SKM-1 (cell line): ENCODE results near the gene VSTM2B.
"Not testable (repeated sequence)": the region's sequence is repeated elsewhere in the genome, so short reads cannot be mapped to it uniquely, and the experiment has no call there.

Experiments
- DNase-seq: peaks from one replicate; lab custom pipeline; 2025; ENCODE audit not compliant: unreplicated experiment; lab: John Stamatoyannopoulos, UW

Gene VSTM2B

DNA sequence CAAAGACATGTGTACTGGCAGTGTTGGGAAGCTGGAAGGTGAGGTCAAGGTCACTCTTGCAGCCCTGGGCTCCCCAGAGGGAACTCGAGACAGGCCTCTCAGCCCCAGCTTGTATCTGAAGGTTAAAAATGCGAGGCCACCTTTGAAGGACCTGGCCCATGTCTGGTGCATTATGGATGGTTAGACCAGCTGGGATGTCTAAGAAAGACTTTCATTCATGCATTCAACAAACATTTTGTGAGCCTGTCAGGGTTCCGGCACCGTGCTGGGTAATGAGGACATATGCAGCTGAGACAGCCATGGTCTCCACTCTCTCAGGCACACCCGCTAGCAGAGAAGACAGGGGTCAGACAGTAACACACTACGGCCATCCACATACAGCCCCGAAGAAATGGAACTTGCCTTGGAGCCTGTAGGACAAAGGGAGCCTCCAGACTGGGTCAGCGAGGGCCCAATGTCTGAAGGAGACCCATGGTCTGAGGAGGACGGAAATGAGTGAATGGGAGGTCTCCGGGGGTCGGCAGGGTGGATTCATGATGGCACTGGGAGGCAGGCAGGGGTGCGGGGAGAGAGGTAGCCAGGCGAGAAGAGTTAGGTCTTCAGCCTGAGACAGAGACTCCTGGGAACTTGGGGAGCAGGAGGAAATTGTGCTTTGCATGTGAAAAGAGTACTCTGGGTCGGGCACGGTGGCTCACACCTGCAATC, 19.0 kb downstream of the VSTM2B start:
- no peak for DNase-seq

DNA sequence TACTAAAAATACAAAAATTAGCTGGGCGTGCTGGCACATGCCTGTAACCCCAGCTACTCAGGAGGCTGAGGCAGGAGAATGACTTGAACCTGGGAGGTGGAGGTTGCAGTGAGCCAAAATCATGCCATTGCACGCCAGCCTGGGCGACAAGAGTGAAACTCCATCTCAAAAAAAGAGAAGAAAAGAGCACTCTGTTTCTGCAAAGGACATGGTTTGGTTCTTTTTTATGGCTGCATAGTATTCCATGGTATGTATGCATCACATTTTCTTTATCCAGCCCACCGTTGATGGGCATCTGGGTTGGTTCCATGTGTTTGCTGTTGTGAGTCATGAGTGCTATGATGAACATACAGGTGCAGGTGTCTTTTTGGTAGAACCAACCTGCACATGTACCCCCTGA, 19.7 kb downstream of the VSTM2B start:
- DNase-seq, result not testable (repeated sequence)

DNA sequence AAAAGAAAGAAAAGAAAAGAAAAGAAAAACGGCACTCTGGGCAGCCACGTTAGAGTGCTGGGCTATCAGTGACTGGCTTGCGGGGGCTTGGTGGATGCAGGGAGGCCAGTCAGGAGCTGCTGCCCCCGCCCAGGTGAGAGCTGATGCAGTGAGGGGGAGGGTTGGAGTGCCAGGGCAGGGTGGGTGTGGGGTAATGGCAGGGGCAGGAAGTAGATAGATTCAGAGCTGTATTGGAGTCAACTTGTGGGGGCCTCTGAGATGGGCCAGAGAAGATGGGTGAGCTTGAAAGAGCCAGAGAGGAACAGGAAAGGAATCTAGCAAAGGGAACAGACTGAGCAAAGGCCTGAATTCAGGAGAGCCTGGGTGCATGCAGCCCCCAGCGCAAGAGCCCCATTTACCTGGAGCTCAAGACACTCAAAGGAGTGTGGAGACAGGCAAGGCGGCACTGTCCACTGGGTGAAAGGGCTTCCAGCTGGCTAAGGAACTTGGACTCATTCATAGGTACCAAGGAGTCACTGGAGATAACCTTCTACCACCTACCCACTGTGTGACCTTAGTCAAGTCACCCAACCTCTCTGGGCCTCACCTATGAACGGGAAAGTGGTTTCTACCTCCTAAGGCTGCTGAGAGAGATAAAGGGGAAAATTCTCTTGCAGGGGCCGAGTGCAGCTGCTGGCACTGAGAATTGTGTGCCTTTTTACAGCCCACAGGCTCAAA, 20.2 kb downstream of the VSTM2B start:
- no peak for DNase-seq

DNA sequence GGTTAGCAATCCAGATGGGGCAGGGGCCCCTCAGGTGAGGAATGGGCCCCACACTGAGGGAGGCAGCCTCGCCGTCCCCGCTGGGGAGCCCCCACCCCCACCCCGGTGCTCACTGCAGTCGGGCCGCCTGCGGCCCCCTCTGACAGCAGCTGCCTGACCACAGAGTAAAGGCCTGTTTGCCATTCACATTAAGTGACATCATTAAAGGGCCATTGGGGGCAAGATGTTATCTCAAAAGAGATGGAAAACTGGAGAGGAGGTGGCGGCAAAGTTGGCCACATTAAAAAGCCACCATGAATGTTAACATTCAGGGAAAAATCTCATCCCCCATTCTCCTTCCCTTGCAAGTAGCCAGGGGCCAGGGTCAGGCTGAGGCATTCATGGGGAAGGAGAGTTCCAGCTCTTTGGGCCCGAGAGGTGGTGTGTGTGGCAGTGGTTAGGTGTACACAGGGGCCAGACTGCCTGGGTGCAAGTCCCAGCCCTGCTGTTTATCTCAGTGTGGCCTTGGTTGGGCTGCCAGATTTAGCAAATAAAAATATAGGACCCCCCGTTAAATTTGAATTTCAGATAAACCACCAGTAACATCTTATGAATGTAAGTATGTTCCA, 20.9 kb downstream of the VSTM2B start:
- DNase-seq, result no peak

DNA sequence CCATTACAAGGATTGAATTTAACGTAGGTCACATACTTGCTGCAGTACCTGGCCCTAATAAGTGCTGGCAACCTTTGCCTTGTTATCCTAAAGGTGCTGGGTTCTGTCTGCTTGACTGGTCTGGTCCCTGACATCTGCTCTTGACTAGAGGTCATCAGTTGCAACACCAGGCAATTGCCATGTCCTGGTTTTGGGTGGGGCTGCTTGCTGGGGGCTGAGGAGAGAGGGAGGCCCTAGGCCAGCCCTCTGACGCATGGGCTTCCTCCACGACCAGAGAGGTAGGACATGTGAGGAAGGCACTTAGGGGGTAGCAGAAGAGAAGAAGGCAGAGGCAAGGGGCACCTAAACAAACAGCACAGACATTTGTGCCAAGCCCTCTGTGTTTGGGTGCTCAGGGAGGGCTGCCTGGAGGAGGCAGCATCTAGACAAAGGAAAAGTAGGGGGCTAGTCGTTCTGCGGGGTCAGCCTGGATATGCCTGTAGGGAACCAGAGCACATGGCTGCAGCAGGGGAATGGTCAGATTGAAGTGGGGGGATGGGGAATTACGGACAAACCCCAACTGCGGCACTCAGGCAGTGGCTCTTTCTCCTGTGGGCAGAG, 21.7 kb downstream of the VSTM2B start:
- DNase-seq, result no peak

DNA sequence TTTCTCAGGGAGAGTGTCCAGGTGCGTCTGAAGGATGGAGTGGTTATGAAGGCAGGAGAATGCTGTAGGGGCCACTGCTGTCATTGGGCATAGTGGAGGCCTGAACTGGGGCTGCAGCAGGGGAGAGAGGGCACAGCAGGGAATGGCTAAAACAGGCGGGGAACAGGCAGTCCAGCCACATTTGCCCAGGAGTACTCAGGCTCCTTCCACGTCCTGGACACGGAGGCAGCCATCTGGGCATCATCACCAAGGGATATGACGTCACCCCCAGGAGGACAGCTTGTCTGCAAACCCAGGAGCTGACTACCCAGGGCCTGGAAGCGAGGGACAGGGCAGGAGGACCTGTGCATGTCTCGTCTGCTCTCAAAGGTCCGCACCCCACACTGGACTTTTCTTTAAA, 22.2 kb downstream of the VSTM2B start:
- DNase-seq, result no peak

DNA sequence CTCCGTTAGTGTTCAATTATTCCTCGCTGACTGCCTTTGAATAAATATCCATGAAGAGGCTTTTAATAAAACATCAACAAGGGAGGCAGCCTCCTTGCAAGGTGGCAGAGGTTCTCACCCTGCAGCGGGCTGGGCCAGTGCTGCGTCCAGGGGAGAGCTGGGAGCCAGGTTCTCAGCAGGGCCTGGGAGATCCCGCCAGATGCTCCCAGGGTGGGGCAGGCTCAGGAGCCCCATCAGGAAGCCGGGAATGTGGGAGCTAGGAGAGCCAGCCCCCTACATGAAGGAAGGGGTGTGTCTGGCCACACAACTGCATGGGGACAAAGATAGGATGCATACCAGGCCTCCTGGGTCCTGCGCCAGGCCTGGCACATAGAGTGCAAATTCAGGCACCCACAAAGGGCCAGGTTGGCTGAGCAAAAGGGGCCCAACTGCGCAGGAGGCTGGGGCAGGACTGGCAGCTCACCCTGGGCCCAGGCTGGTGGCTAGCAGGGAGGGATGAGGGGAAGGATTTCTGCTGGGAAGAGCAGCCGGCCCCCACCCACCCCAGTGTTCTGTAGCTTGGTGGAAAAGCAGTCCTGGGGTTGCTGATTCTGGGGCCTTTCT, 22.8 kb downstream of the VSTM2B start:
- no peak for DNase-seq

DNA sequence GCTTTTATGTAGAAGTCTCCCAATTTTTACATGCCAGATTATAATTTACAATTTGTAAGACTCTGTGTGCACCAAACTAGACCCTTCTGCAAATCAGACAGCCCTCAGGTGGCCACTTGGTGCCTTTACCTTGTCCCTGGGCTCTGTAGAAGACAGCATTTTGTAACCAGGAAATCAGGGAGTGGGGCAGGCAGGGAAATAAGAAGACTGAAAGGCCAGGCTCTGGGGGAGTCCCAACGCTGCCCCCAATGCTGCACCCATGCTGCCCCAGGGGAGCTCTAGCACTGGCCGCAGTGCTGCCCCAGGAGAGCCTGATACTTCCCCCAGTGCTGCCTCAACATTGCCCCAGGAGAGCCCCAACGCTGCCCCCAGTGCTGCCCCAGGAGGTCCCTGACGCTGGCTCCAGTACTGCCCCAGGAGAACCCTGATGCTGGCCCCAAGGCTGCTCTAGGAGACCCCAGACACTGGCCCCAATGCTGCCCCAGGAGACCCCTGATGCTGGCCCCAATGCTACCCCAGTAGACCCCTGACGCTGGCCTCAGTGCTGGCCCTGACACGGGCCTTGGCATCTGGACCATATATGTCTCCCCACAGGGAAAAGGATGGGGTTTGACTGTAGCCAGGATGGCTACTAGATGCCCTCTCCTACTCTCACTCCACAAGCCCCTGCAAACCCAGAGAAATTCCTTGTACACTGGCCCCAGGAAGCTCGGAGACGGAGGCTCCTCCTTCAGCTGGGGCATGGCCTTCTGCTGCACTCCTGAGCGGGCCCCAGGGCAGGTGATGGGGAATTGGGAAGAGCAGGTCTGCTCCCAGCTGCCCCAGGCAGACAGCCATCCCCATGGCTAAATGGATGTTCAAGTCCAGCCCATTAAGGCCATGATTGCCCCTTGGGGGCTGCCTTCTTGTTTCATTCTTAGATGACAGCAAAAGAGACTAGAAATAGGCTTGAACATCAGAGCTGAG, 23.6 kb downstream of the VSTM2B start:
- no peak for DNase-seq

DNA sequence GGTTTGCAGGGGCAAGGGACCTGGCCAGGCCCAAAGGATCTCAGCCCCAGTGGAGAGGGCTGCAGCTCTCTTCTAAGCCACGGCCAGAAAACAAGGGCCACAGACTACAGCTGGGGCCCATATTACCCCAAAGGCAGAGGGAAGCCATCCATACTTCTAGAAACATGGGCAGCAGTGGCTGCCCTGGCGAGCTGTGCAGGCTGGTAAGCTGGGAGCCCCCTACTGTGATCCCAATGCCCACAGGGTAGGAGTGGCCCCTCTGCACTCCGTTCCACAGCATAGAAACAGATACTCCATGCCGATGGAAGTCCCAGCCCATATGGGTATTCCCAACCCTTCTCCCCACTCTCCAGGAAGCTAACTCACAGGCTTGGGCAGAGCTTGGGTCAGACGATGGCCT, 25.1 kb downstream of the VSTM2B start:
- no peak for DNase-seq

DNA sequence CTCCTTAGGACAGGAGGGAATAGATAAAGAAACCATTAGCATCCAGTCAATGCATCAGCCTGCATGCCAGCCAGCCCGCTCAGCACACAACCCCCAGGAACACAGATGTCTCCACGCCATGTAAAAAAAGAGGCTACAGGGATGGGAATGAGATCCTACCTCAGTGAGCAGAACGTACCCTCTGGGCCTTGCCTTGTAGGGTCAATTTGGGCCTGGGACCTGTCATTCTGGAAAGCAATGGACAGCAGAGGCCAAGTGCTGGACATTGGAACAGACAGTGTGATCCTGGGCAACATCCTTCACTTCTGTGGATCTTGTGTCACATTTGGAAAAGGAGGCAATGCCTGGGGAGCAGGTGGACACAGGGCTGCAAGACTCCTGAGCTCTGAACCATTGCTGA, 26.0 kb downstream of the VSTM2B start:
- DNase-seq, result no peak

DNA sequence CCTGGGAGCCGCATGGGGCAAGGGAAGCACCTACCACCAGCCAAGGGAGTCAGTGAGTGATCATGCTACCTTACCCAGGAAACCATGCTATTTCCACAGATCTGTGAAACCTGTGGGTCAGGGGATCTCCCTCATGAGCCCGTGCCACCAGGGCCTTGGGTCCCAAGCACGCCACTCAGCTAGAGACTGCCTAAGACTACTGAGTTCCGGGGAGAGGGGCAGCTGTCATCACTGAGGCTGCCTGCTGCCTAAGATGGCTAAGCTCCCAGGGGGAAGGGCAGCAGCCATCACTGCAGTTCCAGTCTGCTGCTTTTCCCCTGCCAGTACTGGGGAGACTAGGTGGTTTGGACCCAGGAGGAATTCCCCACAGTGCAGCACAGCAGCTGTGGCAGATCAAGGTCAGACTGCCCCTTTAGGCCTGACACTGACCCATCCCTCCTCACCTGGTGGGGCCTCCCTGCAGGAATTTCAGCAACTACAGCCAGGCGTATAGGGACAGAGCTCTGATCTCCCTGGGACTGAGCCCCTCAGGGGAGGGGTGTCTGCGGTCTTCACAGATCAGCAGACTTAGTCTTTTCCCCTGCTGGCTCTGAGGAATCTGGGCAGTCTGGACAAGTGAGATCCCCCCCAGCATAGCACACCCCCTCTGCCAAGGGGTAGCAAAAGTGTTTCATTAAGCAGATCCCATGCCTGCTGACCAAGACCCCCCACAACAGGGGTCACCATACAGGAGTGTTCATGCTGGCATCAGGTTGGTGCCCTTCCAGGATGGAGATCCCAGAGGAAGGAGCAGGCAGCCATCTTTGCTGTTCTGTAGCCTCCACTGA, 26.9 kb downstream of the VSTM2B start:
- no peak for DNase-seq

DNA sequence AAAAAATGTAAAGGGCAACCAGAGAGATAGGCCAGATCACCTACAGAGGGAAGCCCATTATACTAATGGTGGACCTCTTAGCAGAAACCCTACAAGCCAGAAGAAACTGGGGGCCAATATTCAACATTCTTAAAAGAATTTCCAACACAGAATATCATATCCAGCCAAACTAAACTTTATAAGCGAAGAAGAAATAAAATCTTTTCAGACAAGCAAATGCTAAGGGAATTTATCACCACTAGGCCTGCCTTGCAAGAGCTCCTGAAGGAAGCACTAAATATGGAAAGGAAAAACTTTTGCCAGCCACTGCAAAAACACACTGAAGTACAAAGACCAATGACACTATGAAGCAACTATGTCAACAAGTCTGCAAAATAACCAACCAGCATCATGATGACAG, 28.4 kb downstream of the VSTM2B start:
- DNase-seq, result no peak

DNA sequence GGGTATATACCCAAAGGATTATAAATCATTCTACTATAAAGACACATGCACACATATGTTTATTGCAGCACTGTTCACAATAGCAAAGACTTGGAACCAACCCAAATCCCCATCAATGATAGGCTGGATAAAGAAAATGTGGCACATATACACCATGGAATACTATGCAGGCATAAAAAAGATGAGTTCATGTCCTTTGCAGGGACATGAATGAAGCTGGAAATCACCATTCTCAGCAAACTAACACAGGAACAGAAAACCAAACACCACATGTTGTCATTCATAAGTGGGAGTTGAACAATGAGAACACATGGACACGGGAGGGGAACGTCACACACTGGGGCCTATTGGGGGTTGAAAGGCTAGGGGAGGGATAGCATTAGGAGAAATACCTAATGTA, 33.3 kb downstream of the VSTM2B start:
- DNase-seq, result not testable (repeated sequence)

DNA sequence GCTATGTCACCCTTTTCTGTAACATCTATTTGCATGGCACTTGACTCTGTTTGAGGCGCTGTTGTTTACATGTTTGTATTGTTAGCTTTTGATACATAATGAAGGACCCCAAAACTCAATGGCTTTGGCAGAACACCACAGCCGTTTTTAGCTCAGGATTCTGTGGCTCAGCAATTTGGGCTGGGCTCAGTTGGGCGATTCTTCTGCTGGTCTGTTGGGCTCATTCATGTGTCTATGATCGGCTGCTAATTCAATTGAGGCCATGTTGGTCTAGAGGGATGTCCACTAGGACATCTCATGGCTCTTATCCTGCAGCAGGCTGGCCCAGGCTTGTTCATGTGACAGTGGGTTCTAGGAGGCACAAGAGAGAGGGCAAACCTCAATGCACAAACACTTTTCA, 33.9 kb downstream of the VSTM2B start:
- DNase-seq, result no peak

DNA sequence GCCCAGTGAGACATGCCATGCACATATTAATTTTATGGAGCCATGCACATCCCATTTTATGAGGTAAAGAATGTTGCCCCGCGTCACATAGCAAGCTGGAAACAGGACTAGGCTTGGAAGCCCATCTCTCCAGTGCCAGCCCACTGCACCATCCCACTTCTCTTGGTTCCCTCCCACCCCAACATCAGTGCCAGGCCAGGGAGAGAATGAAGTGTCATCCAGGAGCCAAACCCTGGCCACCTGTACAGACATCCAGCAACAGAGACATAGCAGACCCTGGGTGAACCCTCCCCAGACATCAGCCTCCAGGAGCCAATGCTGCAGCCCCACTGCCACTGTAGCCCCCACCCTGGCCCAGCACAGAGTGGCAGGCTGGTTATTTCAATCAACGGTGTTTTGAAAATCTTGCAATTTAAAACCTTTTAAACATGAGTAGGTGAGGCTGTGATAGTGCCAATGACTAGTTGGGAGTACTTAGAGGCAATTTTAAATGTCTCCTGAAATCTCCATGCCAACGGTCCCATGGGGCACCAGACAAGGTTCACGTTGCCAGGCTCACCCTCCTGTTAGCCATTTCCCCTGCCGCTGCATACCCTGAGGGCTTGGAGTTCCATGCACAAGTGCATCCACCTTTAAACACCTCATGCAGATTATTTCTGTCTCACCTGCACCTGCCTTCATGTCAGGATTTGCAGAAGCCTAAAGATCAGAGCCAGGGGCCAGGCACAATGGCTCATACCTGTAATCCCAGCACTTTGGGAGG, 34.7 kb downstream of the VSTM2B start:
- no peak for DNase-seq

DNA sequence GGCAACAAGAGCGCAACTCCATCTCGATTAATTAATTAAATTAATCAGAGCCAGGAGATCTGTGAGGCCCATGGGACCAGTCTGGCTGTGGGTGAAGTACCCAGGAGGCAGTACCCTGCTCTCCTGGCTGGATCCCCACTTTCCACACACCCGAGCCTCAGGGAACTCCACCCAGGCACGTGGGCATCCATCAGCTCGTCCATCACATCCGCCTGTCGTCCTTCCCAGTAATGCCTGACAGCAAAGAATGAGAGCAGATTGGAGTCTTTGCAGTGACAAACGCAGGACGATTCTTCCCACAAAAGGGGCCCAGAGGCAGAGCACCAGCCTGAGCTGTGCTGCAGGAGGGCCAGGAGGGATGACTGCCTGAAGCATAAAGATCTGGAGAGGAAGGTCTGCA, 35.8 kb downstream of the VSTM2B start:
- DNase-seq, result no peak

DNA sequence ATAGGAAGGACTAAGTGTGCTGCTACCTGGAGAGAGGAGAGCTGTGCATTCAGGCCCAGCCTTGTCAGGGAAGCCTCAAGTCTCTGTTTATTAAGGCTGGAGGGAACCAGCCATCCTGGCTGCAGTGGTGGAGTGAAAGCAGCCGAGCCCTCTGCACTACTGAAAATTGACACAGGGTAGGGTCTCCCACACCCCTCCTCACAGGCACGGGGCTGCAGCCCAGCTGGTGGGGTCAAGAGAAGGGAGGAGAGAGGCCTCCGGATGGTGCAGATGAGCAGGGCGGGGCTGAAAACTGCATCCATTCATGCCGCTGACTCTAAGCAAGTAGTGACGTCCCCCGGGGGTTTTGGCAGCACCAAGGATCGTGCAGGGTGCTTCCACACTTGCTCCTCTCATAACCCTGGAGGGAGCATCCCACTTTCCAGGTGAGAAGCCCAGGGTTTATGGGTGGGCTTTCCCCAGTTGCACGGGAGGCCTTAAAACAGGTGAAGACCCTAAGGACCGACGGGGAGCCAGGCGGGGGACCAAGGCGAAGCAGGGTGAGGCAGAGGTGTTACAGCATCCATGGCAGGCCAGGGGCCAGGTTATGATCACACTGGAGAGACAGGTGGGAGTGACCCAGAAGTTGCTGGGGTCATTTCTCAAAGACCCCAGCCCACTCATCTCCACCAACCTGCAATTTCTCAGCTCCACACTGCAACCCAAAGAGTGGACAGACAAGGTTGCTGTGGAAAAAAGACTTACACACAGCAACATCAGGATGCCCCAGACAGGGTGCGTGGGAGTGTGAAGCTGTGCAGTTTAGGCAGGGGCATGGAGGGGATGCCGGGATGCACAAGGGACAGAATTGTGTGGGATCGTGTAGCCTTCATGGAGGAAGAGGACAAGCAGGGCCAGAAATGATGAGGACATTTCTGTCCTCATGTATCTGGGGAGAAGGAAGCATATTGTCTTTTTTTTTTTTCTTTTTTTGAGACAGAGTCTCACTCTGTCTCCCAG, 36.8 kb downstream of the VSTM2B start:
- no peak for DNase-seq
